Measurements from ENCODE around the gene C17orf50. TPM values are rescaled to one million over a fixed set of nuclear protein-coding genes. Genes with fewer than 3 reads are reported as not detected.

C17orf50 gene
- total and polyA plus RNA-seq, 2 of the 13 experiments (the other 11 are each of a cell fraction or from before 2014, with no cell fraction given), result not detected

DNA sequence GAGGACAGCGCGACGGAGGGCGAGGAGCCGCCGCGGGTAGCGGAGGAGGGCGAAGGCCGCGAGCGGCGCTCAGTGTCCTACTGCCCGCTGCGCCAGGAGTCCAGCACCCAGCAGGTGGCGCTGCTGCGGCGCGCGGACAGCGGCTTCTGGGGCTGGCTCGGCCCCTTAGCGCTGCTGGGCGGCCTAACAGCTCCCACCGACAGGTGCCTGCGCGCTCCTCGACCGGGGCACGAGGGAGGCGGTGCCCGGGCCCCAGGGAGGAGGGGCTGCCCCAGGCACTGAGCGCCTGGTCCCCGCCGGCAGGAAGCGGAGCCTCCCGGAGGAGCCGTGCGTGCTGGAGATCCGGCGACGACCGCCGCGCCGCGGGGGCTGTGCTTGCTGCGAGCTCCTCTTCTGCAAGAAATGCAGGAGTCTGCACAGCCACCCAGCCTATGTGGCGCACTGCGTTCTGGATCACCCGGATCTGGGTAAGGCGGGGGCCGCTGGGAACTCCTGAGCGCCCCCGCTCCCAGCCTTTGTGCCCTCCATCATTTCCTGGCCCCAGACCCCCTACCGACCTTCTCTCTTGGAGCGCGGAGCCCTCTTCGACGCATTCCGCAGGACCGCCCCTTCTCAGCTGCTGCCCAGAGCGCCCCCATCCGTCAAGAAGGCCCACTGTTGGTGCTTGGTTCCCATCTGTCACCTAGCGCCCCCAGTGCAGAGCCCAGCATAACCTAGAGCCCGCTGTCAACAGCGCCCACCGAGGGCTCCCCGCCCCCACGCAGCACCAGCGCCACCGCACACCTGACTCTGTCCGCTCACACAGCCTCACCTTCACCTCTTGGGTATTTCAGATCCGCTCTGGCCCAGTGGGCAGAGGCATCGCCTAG, 3.7 kb downstream of the C17orf50 start (continued):
- TF ChIP-seq JDP2 (CRISPR knock-in tag; IDR thresholded peaks at IDR 0.05; ENCODE audit: borderline replicate concordance) (no peak), EHMT2 (IDR thresholded peaks at IDR 0.05; ENCODE audit: borderline replicate concordance, low read depth, low read length) (no peak), KDM6A (CRISPR knock-in tag; IDR thresholded peaks at IDR 0.05; ENCODE audit: low read depth) (no peak), ZNF317 (CRISPR knock-in tag; IDR thresholded peaks at IDR 0.05) (0 out of 2 replicates have a peak, but pooled peaks have one; percentile 26), ZSCAN31 (CRISPR knock-in tag; IDR thresholded peaks at IDR 0.05; ENCODE audit: low read depth) (peak; percentile 92), ZNF138 (CRISPR knock-in tag; IDR thresholded peaks at IDR 0.05; ENCODE audit: low read depth) (peak; percentile 66; the same call in 1 of the 2 replicates), ZNF563 (CRISPR knock-in tag; IDR thresholded peaks at IDR 0.05) (peak; percentile 94), ZSCAN25 (CRISPR knock-in tag; IDR thresholded peaks at IDR 0.05) (no peak), PHF20 (CRISPR knock-in tag; IDR thresholded peaks at IDR 0.05) (0 out of 2 replicates have a peak, but pooled peaks have one; percentile 30), WIZ (CRISPR knock-in tag; IDR thresholded peaks at IDR 0.05) (0 out of 2 replicates have a peak, but pooled peaks have one; percentile 42), ZZZ3 (CRISPR knock-in tag; IDR thresholded peaks at IDR 0.05; ENCODE audit: borderline replicate concordance) (no peak), ZNF224 (CRISPR knock-in tag; IDR thresholded peaks at IDR 0.05) (0 out of 2 replicates have a peak, but pooled peaks have one; percentile 57), DPF2 (CRISPR knock-in tag; IDR thresholded peaks at IDR 0.05; ENCODE audit: borderline replicate concordance, low read depth) (no peak), ZNF709 (CRISPR knock-in tag; IDR thresholded peaks at IDR 0.05) (peak; percentile 57; the same call in 1 of the 2 replicates), KAT7 (CRISPR knock-in tag; IDR thresholded peaks at IDR 0.05; ENCODE audit: borderline replicate concordance) (no peak)
- TF ChIP-seq, protein P1, sequence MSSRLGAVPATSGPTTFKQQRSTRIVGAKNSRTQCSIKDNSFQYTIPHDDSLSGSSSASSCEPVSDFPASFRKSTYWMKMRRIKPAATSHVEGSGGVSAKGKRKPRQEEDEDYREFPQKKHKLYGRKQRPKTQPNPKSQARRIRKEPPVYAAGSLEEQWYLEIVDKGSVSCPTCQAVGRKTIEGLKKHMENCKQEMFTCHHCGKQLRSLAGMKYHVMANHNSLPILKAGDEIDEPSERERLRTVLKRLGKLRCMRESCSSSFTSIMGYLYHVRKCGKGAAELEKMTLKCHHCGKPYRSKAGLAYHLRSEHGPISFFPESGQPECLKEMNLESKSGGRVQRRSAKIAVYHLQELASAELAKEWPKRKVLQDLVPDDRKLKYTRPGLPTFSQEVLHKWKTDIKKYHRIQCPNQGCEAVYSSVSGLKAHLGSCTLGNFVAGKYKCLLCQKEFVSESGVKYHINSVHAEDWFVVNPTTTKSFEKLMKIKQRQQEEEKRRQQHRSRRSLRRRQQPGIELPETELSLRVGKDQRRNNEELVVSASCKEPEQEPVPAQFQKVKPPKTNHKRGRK (CRISPR knock-in tag; IDR thresholded peaks at IDR 0.05), result no peak
- TF ChIP-seq, protein P2, sequence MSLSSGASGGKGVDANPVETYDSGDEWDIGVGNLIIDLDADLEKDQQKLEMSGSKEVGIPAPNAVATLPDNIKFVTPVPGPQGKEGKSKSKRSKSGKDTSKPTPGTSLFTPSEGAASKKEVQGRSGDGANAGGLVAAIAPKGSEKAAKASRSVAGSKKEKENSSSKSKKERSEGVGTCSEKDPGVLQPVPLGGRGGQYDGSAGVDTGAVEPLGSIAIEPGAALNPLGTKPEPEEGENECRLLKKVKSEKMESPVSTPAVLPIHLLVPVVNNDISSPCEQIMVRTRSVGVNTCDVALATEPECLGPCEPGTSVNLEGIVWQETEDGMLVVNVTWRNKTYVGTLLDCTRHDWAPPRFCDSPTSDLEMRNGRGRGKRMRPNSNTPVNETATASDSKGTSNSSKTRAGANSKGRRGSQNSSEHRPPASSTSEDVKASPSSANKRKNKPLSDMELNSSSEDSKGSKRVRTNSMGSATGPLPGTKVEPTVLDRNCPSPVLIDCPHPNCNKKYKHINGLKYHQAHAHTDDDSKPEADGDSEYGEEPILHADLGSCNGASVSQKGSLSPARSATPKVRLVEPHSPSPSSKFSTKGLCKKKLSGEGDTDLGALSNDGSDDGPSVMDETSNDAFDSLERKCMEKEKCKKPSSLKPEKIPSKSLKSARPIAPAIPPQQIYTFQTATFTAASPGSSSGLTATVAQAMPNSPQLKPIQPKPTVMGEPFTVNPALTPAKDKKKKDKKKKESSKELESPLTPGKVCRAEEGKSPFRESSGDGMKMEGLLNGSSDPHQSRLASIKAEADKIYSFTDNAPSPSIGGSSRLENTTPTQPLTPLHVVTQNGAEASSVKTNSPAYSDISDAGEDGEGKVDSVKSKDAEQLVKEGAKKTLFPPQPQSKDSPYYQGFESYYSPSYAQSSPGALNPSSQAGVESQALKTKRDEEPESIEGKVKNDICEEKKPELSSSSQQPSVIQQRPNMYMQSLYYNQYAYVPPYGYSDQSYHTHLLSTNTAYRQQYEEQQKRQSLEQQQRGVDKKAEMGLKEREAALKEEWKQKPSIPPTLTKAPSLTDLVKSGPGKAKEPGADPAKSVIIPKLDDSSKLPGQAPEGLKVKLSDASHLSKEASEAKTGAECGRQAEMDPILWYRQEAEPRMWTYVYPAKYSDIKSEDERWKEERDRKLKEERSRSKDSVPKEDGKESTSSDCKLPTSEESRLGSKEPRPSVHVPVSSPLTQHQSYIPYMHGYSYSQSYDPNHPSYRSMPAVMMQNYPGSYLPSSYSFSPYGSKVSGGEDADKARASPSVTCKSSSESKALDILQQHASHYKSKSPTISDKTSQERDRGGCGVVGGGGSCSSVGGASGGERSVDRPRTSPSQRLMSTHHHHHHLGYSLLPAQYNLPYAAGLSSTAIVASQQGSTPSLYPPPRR (CRISPR knock-in tag; IDR thresholded peaks at IDR 0.05; ENCODE audit: borderline replicate concordance), result peak; percentile 63
- TF ChIP-seq, protein P3, sequence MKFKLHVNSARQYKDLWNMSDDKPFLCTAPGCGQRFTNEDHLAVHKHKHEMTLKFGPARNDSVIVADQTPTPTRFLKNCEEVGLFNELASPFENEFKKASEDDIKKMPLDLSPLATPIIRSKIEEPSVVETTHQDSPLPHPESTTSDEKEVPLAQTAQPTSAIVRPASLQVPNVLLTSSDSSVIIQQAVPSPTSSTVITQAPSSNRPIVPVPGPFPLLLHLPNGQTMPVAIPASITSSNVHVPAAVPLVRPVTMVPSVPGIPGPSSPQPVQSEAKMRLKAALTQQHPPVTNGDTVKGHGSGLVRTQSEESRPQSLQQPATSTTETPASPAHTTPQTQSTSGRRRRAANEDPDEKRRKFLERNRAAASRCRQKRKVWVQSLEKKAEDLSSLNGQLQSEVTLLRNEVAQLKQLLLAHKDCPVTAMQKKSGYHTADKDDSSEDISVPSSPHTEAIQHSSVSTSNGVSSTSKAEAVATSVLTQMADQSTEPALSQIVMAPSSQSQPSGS (CRISPR knock-in tag; IDR thresholded peaks at IDR 0.05), result no peak
